ENCODE measurements around the gene FASTKD1.
"Not testable (repeated sequence)": the region's sequence is repeated elsewhere in the genome, so short reads cannot be mapped to it uniquely, and the experiment has no call there.

FASTKD1 gene

DNA sequence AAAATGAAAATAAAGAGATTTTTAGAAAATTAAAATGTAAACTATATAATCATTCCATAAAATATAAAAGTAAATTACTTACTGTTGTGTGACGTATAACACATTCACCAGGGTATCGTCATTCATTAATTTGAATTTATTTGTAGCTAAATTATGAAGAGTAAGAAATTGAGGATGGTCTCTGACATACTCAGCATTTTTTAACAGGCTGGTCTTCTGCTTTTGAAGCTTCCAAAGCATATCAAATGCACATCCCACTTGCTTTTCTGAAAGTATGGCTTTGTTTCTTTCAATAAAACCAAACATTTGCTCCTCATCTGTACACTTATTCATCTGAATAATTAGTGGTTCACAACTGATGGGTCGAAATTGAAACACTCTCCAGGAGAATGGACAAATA lies 2.1 kb downstream of the FASTKD1 start:
- no peak for DNase-seq (ENCODE audit: low read depth)

DNA sequence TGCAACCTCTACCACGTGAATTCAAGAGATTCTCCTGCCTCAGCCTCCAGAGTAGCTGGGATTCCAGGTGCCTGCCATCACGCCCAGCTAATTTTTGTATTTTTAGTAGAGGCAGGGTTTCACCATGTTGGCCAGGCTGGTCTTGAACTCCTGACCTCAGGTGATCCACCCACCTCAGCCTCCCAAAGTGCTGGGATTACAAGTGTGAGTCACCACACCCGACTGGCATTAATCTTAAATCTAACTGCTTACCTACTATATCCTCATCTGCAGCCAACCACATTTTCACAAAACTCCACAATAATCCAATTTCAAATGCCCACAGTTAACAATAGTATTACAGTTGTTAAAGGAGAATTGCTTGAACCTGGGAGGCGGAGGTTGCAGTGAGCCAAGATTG lies 2.9 kb downstream of the FASTKD1 start:
- DNase-seq (ENCODE audit: low read depth): not testable (repeated sequence)

DNA sequence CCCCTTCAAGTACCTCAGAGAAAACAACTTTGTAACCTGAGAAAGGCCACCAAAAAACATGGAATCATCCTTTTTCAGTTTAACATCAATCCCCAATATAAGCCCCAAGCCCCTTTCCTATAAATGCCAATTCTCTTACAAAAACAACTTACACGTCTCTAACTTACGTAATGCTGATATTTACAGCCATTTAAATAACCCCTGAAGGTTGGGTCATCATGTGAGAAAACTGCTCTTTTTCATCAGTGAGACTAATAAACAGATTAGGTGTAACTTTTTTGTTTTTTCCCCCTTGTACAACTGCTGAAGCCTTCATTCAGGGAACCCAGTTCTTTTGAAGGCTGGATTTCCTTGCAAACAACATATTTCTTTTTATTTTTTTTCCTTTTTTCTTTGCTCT lies 3.7 kb downstream of the FASTKD1 start:
- no peak for DNase-seq (ENCODE audit: low read depth)

DNA sequence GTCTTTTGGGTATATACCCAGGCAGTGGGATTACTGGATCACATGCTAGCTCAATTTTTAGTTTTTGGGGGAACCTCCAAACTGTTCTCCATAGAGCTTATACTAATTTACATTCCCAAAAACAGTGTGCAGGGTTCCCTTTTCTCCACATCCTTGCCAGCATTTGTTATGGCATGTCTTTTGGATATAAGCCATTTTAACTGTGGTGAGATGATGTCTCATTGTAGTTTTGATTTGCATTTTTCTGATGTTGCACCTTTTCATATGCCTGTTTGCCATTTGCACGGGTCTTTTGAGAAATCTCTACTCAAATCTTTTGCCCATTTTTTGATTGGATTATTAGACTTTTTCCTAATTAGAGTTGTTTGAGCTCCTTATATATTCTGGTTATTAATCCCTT lies 8.0 kb downstream of the FASTKD1 start:
- no peak for DNase-seq (ENCODE audit: low read depth)

DNA sequence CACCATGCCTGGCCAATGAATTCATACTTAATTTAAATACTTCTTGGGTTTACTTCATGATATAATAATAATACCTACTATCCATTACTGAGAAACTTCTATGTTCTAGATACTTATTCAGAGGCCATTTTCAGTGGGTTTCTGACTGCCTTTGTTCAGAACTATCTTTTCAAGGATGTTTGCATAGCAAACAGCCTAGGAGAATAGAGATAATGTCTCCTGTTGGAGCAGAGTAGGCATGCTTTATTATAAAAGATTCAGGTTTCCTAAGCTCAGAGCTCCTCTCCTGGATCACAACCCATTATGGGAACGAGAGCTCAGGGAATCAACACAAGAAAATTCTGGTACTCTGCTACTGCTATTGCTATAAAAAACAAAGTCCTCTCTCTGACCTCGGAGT lies 11.1 kb downstream of the FASTKD1 start:
- no peak for DNase-seq (ENCODE audit: low read depth)

DNA sequence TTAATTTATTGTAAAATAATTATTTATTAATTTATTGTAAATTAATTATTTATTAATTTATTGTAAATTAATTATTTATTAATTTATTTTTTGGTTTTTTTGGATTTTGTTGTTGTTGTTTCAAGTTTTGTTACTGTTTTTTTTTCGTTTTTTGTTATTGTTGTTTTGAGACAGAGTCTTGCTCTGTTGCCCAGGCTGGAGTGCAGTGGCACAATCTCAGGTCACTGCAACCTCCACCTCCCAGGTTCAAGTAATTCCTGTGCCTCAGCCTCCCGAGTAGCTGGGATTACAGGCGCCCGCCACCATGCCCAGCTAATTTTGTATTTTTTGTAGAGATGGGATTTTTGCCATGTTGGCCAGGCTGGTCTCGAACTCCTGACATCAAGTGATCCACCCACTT lies 11.6 kb downstream of the FASTKD1 start:
- not testable (repeated sequence) for DNase-seq (ENCODE audit: low read depth)

DNA sequence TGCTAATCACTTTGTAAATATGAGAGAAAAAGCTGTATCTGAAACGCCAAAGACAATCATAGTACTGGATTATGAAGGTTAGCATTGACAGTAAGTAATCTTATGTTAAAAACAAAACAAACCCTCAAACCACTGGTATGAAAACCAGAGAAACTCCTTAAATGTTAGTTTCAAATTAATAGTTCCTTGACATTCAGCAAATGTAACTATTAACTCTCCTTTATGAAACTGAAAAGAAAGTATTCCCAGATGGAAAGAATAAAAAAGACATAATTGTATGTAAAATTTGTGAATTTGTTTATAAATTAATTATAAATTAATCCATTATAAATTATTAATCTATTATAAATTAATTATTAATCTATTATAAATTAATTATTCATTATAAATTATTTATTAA lies 12.3 kb downstream of the FASTKD1 start:
- no peak for DNase-seq (ENCODE audit: low read depth)

DNA sequence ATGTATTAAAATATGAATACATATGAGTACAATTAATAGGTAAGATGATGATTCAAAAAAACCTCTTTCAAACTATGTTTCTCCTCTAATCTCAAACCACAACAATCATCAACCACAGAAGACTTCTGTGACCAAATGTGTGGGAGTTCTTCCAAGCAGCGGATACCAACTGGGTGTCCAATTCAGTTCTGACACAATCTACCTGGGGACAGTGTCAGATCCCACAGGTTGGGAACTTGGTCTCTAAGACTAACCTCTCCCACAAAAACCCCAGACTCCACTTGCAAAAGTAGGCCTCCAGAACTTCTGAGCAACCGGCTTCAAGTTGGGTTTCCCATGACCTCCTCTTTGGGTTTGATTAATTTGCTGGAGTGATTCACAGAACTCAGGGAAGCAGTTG lies 26.9 kb downstream of the FASTKD1 start:
- no peak for DNase-seq (ENCODE audit: low read depth)

DNA sequence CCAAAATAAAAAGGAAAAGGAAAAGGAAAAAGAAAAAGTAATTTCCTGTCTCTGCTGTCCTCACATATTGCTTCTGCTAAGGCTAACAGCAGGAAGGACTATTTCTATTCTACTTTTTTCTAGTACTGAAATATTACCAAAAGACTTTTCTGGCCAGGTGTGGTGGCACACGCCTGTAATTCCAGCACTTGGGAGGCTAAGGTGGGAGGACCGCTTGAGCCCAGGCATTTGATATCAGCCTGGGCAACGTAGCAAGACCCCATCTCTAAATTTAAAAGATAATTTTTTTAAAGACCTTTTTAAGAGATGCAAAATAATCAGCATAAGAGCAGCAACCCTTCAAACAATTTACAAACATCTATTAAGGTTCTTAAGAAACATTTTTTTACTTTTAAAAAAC lies 31.2 kb downstream of the FASTKD1 start:
- no peak for DNase-seq (ENCODE audit: low read depth)

DNA sequence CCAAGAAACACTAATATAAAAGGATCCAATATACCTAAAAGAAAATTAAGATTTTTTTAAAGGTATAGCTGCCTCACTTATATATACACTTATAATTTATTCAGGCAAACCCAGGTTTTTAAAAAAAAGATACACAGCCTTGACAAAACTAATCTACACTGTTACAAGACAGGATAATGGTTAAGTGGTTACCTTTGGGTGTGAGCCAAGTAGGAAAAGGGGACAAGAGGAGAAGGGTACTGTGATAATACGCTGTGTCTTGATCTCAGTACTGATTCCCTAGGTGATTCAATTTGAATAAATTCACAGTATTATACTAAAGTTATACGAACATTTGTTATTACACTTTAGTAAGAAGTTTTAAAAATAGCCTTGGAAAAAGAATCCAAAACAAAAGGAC lies 33.5 kb downstream of the FASTKD1 start:
- DNase-seq (ENCODE audit: low read depth): no peak

DNA sequence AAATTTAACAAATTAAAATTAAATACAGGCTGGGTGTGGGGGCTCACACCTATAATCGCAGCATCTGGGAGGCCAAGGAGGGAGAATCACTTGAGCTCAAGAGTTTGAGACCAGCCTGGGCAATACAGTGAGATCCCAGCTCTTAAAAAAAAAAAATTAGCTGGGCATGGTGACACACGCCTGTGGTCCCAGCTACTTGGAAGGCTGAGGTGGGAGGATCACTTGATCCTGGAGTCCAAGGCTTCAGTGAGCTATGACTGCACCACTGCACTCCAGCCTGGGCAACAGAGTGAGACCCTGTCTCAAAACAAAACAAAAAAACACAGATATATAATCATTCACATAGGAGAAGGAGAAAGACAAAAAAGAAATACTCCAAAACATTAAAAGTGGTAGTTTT lies 34.2 kb downstream of the FASTKD1 start:
- not testable (repeated sequence) for DNase-seq (ENCODE audit: low read depth)

DNA sequence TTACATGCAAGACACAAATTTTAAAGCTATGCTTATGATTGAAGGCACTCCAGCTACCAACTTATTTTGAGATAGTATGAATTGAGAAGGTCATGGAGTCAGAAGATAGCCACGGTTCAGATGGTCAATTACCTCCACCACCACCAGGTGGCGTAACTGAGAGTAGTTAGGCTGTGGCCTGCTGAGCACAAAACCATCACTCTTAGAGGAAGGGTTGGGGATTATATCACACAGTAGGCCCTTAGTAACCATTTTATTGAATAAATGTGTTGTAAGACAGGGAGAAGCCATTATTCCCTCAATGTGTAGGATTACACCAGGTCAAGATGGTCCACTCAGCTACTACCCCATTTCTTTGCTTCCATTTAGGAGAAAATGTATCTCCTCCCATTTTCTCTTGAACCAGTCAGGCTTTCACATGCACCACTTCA lies 45.4 kb downstream of the FASTKD1 start:
- DNase-seq (ENCODE audit: low read depth): peak; percentile 60

DNA sequence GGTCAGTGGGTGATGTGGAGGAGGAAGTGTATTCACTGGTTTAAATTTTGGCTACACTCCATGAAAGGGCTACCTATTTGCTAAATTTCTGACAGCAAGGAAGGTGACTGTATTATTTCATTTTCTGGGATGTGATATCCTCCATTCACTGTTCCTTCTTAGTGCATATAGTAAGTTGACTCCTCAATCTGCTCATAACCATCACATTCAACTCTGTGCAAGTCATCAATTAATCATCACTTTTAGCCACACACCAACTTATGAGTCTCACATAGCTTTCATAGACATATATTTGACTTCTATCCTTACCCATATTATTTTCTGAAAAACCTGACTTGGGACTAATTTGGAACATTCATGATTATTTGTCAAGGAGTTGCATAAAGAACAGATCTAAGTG lies 47.2 kb downstream of the FASTKD1 start:
- no peak for DNase-seq (ENCODE audit: low read depth)

DNA sequence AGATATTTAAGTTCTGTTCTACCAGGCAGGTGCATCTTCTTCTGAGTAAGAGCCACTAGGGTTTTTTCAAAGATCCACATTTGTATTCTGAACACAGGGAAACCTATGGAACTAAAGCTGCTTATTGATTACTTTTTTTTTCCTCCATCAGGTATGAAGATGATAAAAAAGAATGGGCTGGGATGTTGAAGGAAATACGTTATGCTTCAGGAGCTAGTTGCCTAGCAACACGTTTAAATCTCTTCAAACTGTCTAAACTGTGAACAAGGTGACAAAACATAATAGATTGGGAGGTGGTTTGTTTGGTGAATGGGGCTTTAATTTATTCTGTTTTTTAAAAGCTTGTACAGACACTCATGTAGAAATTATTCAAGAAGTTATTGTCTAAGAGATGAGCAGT lies 48.2 kb downstream of the FASTKD1 start:
- no peak for DNase-seq (ENCODE audit: low read depth)

DNA sequence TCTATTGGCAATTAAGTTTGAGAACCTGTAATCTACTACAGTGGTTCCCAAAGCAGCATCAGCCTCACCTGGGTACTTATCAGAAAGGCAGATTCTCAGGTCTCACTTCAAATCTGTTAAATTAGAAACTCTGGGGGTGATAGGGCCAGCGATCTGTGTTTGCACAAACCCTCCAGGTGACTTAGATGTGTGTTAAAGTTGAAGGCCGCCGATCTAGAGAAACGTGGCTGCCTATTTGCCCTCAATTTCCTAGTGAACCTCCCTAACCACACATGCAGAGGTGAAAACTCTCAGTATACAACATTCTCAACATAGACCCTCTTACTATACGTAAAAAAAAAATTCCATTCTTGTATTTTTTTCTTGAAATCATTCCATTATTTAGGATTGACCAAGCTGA lies 50.0 kb downstream of the FASTKD1 start:
- no peak for DNase-seq (ENCODE audit: low read depth)

DNA sequence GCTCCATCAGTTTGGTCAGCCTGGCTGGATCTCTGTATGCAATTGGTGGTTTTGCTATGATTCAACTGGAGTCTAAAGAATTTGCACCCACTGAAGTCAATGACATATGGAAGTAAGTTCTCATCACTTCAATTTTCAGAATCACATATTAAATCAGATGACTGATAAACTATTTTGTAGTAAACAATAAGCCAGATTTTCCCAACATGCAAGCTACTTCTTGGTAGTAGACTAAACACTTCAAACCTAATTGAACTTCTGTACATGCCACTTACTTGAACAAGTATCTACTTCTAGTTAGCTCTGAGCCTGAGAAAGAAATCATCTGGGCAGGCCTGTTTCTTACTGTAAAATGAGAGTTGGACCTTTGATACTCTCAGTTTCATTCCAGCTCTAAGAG lies 52.8 kb downstream of the FASTKD1 start:
- DNase-seq (ENCODE audit: low read depth): no peak

DNA sequence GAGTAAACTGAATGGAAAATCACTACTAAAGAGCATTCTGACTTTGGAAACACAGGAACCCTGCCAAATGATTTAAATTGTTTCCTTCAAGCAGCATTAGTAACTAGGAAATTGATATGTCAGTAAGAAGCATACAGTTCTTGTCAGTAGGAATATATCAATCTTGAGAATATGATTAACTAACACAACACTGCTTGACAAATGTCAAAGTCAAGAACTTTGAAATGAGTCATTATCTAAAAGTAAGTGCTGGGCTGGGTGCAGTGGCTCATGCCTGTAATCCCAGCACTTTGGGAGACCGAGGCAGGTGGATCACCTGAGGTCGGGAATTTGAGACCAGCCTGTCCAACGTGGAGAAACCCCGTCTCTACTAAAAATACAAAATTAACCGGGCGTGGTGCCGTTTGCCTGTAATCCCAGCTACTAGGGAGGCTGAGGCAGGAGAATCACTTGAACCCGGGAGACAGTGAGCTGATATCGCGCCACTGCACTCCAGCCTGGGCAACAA lies 57.1 kb downstream of the FASTKD1 start:
- not testable (repeated sequence) for DNase-seq (ENCODE audit: low read depth)

DNA sequence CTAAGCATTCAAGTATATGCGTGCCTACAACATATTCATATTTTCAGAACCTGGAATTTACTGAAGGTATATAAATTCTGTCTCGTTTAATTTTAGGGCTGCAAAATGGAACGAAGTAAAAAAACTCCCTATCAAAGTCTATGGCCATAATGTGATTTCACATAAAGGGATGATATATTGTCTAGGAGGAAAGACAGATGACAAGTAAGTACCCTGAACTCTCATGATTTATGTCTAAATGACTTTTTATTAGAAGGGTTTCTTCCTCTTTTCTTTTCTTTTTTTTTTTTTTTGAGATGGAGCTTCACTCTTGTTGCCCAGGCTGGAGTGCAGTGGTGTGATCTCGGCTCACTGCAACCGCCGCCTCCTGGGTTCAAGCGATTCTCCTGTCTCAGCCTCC lies 58.9 kb downstream of the FASTKD1 start:
- not testable (repeated sequence) for DNase-seq (ENCODE audit: low read depth)

DNA sequence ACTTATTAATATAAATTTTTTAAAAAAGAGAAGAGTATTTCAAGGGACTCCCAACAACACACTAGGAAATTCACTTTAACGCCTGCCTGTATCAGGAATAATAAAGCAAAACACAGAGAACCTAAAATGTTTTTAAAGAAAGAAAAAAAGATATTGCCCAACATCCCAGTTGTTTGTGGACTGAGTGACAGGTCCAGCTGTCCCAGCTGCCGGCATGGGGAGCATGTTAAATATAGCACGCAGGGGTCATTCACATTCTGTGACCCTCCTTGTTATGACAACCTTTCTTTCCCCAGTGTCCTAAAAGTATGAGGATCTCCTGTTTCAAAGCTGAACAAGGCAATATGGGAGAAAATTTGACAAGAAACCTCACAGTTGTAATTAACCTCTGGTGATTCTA lies 59.7 kb downstream of the FASTKD1 start:
- no peak for DNase-seq (ENCODE audit: low read depth)

DNA sequence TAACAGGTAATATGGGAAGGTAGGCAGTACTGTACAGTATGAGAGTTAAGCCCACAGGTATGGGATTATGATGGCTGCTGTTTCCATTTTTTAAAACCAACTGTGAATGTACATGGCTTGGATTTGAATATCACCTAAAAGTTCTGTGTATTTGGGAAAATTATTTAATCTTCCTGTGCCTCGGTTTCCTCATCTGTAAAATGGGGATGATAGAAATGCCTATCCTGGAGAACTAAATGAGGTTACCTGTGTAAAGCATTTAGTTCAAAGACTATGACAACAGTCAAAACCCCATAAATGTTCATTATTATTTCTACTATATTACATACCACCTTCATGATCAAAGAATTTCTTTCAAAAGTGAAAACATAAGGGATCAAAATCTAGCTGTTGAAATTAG lies 60.6 kb downstream of the FASTKD1 start:
- DNase-seq (ENCODE audit: low read depth): no peak

DNA sequence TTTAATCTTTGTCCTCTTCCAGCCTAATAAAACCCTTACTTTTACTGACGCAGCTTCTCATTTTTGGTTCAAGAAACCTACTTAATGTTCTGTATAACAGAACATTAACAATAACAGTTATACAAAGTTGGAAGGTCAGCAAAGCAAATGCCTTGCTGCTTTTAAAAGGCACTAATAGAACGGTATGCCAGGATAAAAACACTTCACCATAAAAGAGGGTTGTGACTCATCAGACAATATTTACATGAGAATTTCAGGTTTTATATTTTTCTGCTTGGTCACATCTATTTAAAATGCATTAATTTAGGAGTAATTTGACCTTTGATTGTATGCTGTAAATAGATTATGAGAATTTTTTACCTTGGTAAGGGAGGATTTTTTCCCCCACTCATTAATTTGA lies 61.1 kb downstream of the FASTKD1 start:
- no peak for DNase-seq (ENCODE audit: low read depth)

DNA sequence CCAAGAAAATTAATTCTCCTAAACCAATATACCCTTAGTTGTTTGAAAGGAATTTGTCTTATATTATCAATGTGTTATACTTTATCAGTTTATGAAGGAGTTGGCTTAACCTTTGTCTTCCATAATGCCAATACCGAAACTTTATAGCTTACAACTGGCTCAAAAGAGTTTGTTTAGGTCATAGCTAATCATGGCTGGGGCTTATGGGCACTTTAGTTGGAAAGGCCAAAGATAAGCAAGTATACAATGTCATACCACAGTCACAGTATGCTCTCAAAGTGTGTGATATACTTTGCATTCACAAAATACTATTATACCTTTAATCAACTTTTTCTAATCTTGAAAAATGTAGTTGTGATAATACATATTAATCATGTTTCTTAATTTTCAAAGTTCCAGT lies 61.8 kb downstream of the FASTKD1 start:
- no peak for DNase-seq (ENCODE audit: low read depth)

DNA sequence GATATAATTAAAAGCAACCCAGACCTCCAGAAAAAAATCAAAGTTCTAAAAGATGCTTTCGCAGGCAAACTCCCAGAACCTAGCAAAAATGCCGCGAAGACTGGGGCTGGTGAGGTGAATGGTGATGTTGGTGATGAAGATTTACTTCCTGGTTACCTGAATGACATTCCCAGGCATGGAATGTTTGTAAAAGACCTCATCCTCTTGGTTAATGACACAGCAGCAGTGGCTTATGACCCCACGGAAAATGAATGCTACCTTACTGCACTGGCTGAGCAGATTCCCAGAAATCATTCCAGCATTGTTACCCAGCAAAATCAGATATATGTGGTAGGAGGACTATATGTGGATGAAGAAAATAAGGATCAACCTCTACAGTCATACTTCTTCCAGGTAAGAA lies 63.2 kb downstream of the FASTKD1 start:
- no peak for DNase-seq (ENCODE audit: low read depth)

DNA sequence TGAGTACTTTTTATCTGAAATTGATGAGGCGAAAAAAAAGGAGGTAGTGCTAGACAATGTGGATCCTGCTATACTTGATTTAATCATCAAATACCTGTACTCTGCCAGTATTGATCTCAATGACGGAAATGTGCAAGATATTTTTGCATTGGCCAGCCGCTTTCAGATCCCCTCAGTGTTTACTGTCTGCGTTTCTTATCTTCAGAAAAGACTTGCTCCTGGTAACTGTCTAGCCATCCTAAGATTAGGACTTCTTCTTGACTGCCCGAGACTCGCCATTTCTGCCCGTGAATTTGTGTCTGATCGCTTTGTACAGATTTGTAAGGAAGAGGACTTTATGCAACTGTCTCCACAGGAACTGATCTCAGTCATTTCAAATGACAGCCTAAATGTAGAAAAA lies 63.7 kb downstream of the FASTKD1 start:
- DNase-seq (ENCODE audit: low read depth): no peak

DNA sequence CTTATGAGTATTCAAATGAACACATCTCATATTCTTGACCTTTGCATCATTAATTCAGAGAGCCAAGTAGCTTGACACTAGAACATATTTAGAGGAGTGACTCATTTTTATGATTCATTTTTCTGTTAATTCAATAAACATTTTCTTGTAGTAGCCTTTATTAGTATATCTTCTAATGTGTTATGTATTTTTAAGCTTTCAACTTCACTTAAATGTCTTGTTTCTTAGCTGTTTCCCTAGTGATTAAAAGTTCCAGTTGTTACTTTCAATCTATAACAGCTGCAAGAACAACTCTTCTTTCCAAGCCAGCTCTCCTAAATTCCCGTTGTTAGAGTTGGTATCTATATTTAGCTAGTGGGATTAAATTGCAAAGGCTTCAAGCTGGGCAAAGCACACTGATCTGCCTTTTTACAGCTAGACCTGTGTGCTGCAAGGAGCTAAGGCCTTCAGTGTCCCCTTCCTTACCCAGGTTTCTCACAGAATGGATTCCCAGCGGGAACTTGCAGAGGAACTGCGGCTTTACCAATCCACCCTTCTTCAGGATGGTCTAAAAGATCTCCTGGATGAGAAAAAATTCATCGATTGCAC lies 64.3 kb downstream of the FASTKD1 start, which contains the start of gene KLHL41:
KLHL41 (plus strand) TSS at position 405 of the 588 bp plus-strand sequence; CDS start at position 482, 77 bp downstream.
- DNase-seq (ENCODE audit: low read depth): no peak

Data from stimulated activated CD8-positive, alpha-beta memory T cell treated with anti-CD3 and anti-CD28 coated beads, Interleukin-12 subunit alpha, Interleukin-12 subunit beta, amount 100 ng/mL, for 1 hour (primary cell).